Liver (tissue), 9 donors: ENCODE measurements around the gene MBD3L2. TPM values are rescaled to one million over a fixed set of nuclear protein-coding genes. Genes with fewer than 3 reads are reported as not detected.

Experiments
- DNase-seq: peaks from one replicate; pipeline ENCODE4 v3.0.0-alpha.2; 2017; ENCODE audit warnings: low spot score
- H3K27ac ChIP-seq, 2 donors: one replicate each; pipeline ENCODE4 v1.7.0; 2013; ENCODE audit warnings: inconsistent platforms in 2 of 2, low read length in 2 of 2, control low read depth in 1 of 2, low read depth in 1 of 2, mild to moderate bottlenecking in 1 of 2
- H3K27me3 ChIP-seq, 4 donors: one replicate each; pipeline versions ENCODE4 v1.6.1 to v1.7.0; 2013; ENCODE audit warnings: low read length in 3 of 4, inconsistent platforms in 1 of 4, mild to moderate bottlenecking in 1 of 4, moderate library complexity in 1 of 4; ENCODE audit not compliant: control insufficient read depth in 4 of 4, insufficient read depth in 4 of 4
- H3K36me3 ChIP-seq, 4 donors: one replicate each; pipeline versions ENCODE4 v1.6.1 to v1.7.0; 2013; ENCODE audit warnings: low read length in 3 of 4, mild to moderate bottlenecking in 3 of 4, low read depth in 1 of 4, moderate library complexity in 1 of 4; ENCODE audit not compliant: control insufficient read depth in 4 of 4, insufficient read depth in 3 of 4
- H3K4me1 ChIP-seq, 4 donors: one replicate each; pipeline versions ENCODE4 v1.6.1 to v1.7.0; 2013; ENCODE audit warnings: low read length in 3 of 4, mild to moderate bottlenecking in 3 of 4, moderate library complexity in 1 of 4; ENCODE audit not compliant: control insufficient read depth in 4 of 4, insufficient read depth in 4 of 4
- H3K4me3 ChIP-seq, 3 donors: one replicate each; pipeline versions ENCODE4 v1.6.1 to v1.7.0; 2013; ENCODE audit warnings: low read length in 3 of 3, control low read depth in 1 of 3, low read depth in 1 of 3, mild to moderate bottlenecking in 1 of 3
- H3K9ac ChIP-seq, 2 donors: one replicate each; pipeline ENCODE4 v1.7.0; 2013; ENCODE audit warnings: low read length in 2 of 2, mild to moderate bottlenecking in 2 of 2, moderate library complexity in 2 of 2, control low read depth in 1 of 2, low read depth in 1 of 2
- H3K9me3 ChIP-seq, 4 donors: one replicate each; pipeline versions ENCODE4 v1.6.1 to v1.7.0; 2013; ENCODE audit warnings: low read length in 3 of 4; ENCODE audit not compliant: control insufficient read depth in 4 of 4
- EGR1 ChIP-seq, 2 donors: IDR thresholded peaks; 2 replicates each; pipeline ENCODE4 v1.6.1; 2016 to 2018; ENCODE audit warnings: antibody characterized with exemption in 2 of 2, low read depth in 2 of 2
- FOXA1 ChIP-seq: IDR thresholded peaks from 2 replicates; pipeline ENCODE4 v1.6.1; 2016; ENCODE audit warnings: antibody characterized with exemption
- FOXA2 ChIP-seq: IDR thresholded peaks from 2 replicates; pipeline ENCODE4 v1.6.1; 2016; ENCODE audit warnings: antibody characterized with exemption
- GABPA ChIP-seq, 2 donors: IDR thresholded peaks in 1 of 2; conservative IDR thresholded peaks in 1 of 2; 2 replicates each; pipeline ENCODE4 v1.6.1; 2016; ENCODE audit warnings: antibody characterized with exemption in 2 of 2, mild to moderate bottlenecking in 1 of 2, moderate library complexity in 1 of 2
- HNF4A ChIP-seq, 2 donors: conservative IDR thresholded peaks; 2 replicates each; pipeline ENCODE4 v1.6.1; 2016; ENCODE audit warnings: antibody characterized with exemption in 2 of 2, mild to moderate bottlenecking in 2 of 2
- HNF4G ChIP-seq: IDR thresholded peaks from 2 replicates; pipeline ENCODE4 v1.6.1; 2016; ENCODE audit warnings: antibody characterized with exemption
- JUND ChIP-seq, 2 donors: IDR thresholded peaks; 2 replicates each; pipeline ENCODE4 v1.6.1; 2016; ENCODE audit warnings: antibody characterized with exemption in 2 of 2
- MAX ChIP-seq: IDR thresholded peaks from 2 replicates; pipeline ENCODE4 v1.6.1; 2016; ENCODE audit warnings: antibody characterized with exemption
- NR2F2 ChIP-seq: IDR thresholded peaks from 2 replicates; pipeline ENCODE4 v1.6.1; 2016; ENCODE audit warnings: antibody characterized with exemption
- RAD21 ChIP-seq, 2 donors: IDR thresholded peaks; 2 replicates each; pipeline ENCODE4 v1.6.1; 2016; ENCODE audit warnings: antibody characterized with exemption in 2 of 2, mild to moderate bottlenecking in 2 of 2
- REST ChIP-seq: IDR thresholded peaks from 2 replicates; pipeline ENCODE4 v1.6.1; 2016; ENCODE audit warnings: antibody characterized with exemption, mild to moderate bottlenecking
- RXRA ChIP-seq, 2 donors: IDR thresholded peaks; 2 replicates each; pipeline ENCODE4 v1.6.1; 2017 to 2018; ENCODE audit warnings: antibody characterized with exemption in 2 of 2, mild to moderate bottlenecking in 1 of 2
- SP1 ChIP-seq: IDR thresholded peaks from 2 replicates; pipeline ENCODE4 v1.6.1; 2018; ENCODE audit warnings: antibody characterized with exemption, mild to moderate bottlenecking
- TAF1 ChIP-seq: conservative IDR thresholded peaks from 2 replicates; pipeline ENCODE4 v1.6.1; 2016; ENCODE audit warnings: antibody characterized with exemption, mild to moderate bottlenecking
- YY1 ChIP-seq: IDR thresholded peaks from 2 replicates; pipeline ENCODE4 v1.6.1; 2016; ENCODE audit warnings: antibody characterized with exemption, mild to moderate bottlenecking
- WGBS: extraction: QIAGEN DNeasy Blood & Tissue Kit; methylation state at CpG from one replicate; pipeline ENCODE4 v1.1.7; 2013; 5-methylcytosine and 5-hydroxymethylcytosine counted together
- polyA plus RNA-seq, 2 donors: library from polyadenylated mRNA; stranded (reverse) in 1 of 2; unstranded in 1 of 2; fragments of 200-250 nt in 1 of 2; fragments of >200 nt in 1 of 2; fragmentation: Nextera tagmentation in 1 of 2; extraction: Ambion mirVana in 1 of 2; gene quantifications; one replicate each; pipeline versions ENCODE4 v1.2.1 to v1.2.3, GENCODE V29; 2013 to 2015
- total RNA-seq, 2 donors: library from RNA; depleted of rRNA; stranded (reverse); fragments of >200 nt; gene quantifications; one replicate each; pipeline ENCODE4 v1.2.3, GENCODE V29; 2014
- TF ChIP-seq, protein P1 (sequence below): IDR thresholded peaks from 2 replicates; pipeline ENCODE4 v1.6.1; 2016; ENCODE audit warnings: antibody characterized with exemption
- TF ChIP-seq, protein P2 (sequence below): fragments of 150-350 bp; IDR thresholded peaks from 2 replicates; pipeline ENCODE4 v1.5.1; 2017; ENCODE audit warnings: improper control_type of control experiment, low read depth, low read length; ENCODE audit not compliant: missing input control
- donor health status: healthy.
- donor health status: healthy.
- donor health status: healthy.
- donor health status: healthy.
- donor health status: healthy.

The MBD3L2 gene
- total and polyA plus RNA-seq, 4 donors: not detected

DNA sequence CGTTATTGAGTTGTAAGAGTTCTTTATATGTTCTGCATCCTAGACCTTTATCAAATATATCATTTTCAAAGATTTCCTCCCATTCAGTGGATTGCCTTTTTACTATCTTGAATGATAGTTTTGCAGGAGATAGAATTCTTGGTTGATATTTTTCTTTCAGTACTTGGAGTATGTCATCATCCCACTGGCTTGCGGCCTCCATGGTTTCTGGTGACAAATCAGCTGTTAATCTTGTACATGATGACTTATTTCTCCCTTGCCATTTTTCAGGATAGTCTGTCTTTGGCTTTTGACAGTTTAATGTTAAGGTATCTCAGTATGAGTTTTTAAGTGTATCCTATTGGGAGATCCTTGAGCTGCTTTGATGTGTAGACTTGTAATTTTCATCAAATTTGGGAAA, 28.9 kb downstream of the MBD3L2 start:
- Histone ChIP-seq H3K4me3 (no peak overlapping the region), H3K27ac (no peak overlapping the region), H3K27me3 (no peaks in the 10 kb centered on the region), H3K9me3 (peaks cover 30 to 87% (median 54%) of the 10 kb centered on the region in 4 donors), H3K4me1 (no peaks in the 10 kb centered on the region), H3K36me3 (peaks cover 59 to 93% (median 87%) of the 10 kb centered on the region in 4 donors), H3K9ac (no peak overlapping the region)
- WGBS: 98% methylated on average over 2 of the region's 2 CpGs
- DNase-seq: no peak
- no peak for TF ChIP-seq RAD21 (IDR thresholded peaks at IDR 0.05)
- TF ChIP-seq MAX: no peak
- no peak for TF ChIP-seq REST
- TF ChIP-seq NR2F2: no peak
- TF ChIP-seq, protein P1, sequence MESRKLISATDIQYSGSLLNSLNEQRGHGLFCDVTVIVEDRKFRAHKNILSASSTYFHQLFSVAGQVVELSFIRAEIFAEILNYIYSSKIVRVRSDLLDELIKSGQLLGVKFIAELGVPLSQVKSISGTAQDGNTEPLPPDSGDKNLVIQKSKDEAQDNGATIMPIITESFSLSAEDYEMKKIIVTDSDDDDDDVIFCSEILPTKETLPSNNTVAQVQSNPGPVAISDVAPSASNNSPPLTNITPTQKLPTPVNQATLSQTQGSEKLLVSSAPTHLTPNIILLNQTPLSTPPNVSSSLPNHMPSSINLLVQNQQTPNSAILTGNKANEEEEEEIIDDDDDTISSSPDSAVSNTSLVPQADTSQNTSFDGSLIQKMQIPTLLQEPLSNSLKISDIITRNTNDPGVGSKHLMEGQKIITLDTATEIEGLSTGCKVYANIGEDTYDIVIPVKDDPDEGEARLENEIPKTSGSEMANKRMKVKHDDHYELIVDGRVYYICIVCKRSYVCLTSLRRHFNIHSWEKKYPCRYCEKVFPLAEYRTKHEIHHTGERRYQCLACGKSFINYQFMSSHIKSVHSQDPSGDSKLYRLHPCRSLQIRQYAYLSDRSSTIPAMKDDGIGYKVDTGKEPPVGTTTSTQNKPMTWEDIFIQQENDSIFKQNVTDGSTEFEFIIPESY: no peak
- no peak for TF ChIP-seq RXRA (IDR thresholded peaks at IDR 0.05)
- TF ChIP-seq, protein P2, sequence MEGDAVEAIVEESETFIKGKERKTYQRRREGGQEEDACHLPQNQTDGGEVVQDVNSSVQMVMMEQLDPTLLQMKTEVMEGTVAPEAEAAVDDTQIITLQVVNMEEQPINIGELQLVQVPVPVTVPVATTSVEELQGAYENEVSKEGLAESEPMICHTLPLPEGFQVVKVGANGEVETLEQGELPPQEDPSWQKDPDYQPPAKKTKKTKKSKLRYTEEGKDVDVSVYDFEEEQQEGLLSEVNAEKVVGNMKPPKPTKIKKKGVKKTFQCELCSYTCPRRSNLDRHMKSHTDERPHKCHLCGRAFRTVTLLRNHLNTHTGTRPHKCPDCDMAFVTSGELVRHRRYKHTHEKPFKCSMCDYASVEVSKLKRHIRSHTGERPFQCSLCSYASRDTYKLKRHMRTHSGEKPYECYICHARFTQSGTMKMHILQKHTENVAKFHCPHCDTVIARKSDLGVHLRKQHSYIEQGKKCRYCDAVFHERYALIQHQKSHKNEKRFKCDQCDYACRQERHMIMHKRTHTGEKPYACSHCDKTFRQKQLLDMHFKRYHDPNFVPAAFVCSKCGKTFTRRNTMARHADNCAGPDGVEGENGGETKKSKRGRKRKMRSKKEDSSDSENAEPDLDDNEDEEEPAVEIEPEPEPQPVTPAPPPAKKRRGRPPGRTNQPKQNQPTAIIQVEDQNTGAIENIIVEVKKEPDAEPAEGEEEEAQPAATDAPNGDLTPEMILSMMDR: no peak
- no peak for TF ChIP-seq GABPA (IDR thresholded peaks at IDR 0.05 in 1 of 2, conservative IDR thresholded peaks at IDR 0.05 in 1 of 2)
- no peak for TF ChIP-seq FOXA1
- TF ChIP-seq TAF1: no peak
- TF ChIP-seq EGR1 (IDR thresholded peaks at IDR 0.05; ENCODE audit: low read depth in 2 of 2): no peak
- TF ChIP-seq YY1: no peak

DNA sequence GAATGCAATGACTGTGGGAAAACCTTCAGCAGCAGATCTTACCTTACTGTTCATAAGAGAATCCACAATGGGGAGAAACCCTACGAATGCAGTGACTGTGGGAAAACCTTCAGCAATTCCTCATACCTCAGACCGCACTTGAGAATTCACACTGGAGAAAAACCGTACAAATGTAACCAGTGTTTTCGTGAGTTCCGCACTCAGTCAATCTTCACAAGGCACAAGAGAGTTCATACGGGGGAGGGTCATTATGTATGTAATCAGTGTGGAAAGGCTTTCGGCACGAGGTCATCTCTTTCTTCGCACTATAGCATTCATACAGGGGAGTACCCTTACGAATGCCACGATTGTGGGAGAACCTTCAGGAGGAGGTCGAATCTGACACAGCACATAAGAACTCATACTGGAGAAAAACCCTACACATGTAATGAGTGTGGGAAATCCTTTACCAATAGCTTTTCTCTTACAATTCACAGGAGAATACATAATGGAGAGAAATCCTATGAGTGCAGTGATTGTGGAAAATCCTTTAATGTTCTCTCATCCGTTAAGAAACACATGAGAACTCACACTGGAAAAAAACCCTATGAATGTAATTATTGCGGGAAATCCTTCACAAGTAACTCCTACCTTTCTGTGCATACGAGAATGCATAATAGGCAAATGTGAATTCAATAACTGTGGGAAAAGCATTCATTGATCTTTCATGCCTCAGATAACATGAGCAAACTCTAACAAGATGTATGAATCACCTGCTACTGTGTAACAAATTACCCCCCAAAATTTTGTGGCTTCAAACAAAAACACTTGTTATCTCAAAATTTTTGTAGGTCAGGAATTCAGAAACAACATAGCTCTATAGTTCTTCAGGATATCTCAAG, 34.2 kb downstream of the MBD3L2 start:
- Histone ChIP-seq H3K4me1 (no peaks in the 10 kb centered on the region), H3K27ac (no peak overlapping the region), H3K27me3 (no peaks in the 10 kb centered on the region), H3K9ac (no peak overlapping the region), H3K9me3 (peaks cover 59 to 97% (median 65%) of the 10 kb centered on the region in 4 donors), H3K36me3 (peaks cover 37 to 63% (median 61%) of the 10 kb centered on the region in 4 donors), H3K4me3 (peak overlapping the region in 2 of 3 donors; percentile 44 to 73)
- WGBS: 98% methylated on average over 15 of the region's 15 CpGs
- DNase-seq: no peak
- TF ChIP-seq SP1: no peak
- TF ChIP-seq RAD21 (IDR thresholded peaks at IDR 0.05): no peak
- no peak for TF ChIP-seq JUND (IDR thresholded peaks at IDR 0.05)
- TF ChIP-seq, protein P1: no peak
- TF ChIP-seq HNF4G: no peak
- TF ChIP-seq YY1: no peak
- no peak for TF ChIP-seq FOXA2
- no peak for TF ChIP-seq RXRA (IDR thresholded peaks at IDR 0.05)
- TF ChIP-seq, protein P2: no peak
- TF ChIP-seq GABPA (IDR thresholded peaks at IDR 0.05 in 1 of 2, conservative IDR thresholded peaks at IDR 0.05 in 1 of 2): no peak
- no peak for TF ChIP-seq HNF4A (conservative IDR thresholded peaks at IDR 0.05)
